PC-9 (cell line): Measurements from ENCODE around the gene CROCC2. TPM values are rescaled to one million over a fixed set of nuclear protein-coding genes. Genes with fewer than 3 reads are reported as not detected.
A peak's percentile ranks its signal among the peaks of the same experiment; 100 is the strongest.

Source experiments
- BruUV-seq: library from RNA; stranded (reverse); fragments of 400-500 nt; replicated peaks from 2 replicates; lab custom pipeline; 2021; lab: Mats Ljungman, UMichigan
- CTCF ChIA-PET: fragments of 300-600 bp; sonication (Branson Sonifier 250); formaldehyde crosslinking; loops from one replicate; lab custom pipeline; 2022; ENCODE audit warnings: antibody characterized with exemption; lab: Charles Lee
- POLR2A ChIA-PET: fragments of 300-600 bp; sonication (Branson Sonifier 250); formaldehyde crosslinking; loops from one replicate; lab custom pipeline; 2022; ENCODE audit warnings: antibody characterized with exemption; ENCODE audit not compliant: unreplicated experiment; lab: Charles Lee
- DNase-seq, 2 experiments: peaks; one replicate each; pipeline versions ENCODE4 v3.0.0 to v3.0.0-alpha.2; 2015 to 2022; ENCODE audit warnings: mixed read lengths in 1 of 2
- H2AFZ ChIP-seq: fragments of 200-600 bp; sonication (generic); 2 replicates; pipeline ENCODE4 v1.8.1; 2017; ENCODE audit warnings: antibody characterized with exemption
- H3F3A ChIP-seq: fragments of 200-600 bp; sonication (generic); 2 replicates; pipeline ENCODE4 v1.8.1; 2017; ENCODE audit warnings: antibody characterized with exemption, mild to moderate bottlenecking, low read depth; ENCODE audit not compliant: insufficient read depth
- H3K27ac ChIP-seq: fragments of 200-600 bp; sonication (generic); 2 replicates; pipeline ENCODE4 v1.6.1; 2016; ENCODE audit warnings: mixed run types
- H3K27me3 ChIP-seq: fragments of 200-600 bp; sonication (generic); 2 replicates; pipeline ENCODE4 v1.6.1; 2016; ENCODE audit warnings: low read depth, mixed run types; ENCODE audit not compliant: insufficient read depth
- H3K36me3 ChIP-seq: fragments of 200-600 bp; sonication (generic); 2 replicates; pipeline ENCODE4 v1.6.1; 2016; ENCODE audit warnings: low read depth, mixed run types
- H3K4me1 ChIP-seq: fragments of 200-600 bp; sonication (generic); replicated peaks from 2 replicates; pipeline ENCODE4 v1.6.1; 2016; ENCODE audit warnings: mixed run types; ENCODE audit not compliant: insufficient read depth
- H3K4me2 ChIP-seq: fragments of 200-600 bp; sonication (generic); 2 replicates; pipeline ENCODE4 v1.6.1; 2017; ENCODE audit warnings: mixed run types
- H3K4me3 ChIP-seq: fragments of 200-600 bp; sonication (generic); 2 replicates; pipeline ENCODE4 v1.6.1; 2016; ENCODE audit warnings: mixed run types
- H3K79me2 ChIP-seq: fragments of 200-600 bp; sonication (generic); 2 replicates; pipeline ENCODE4 v1.6.1; 2017; ENCODE audit warnings: low read depth, mixed run types
- H3K9me2 ChIP-seq: fragments of 200-600 bp; sonication (generic); 2 replicates; pipeline ENCODE4 v1.8.1; 2017; ENCODE audit warnings: mild to moderate bottlenecking; ENCODE audit not compliant: insufficient read depth
- H3K9me3 ChIP-seq: fragments of 200-600 bp; sonication (generic); 2 replicates; pipeline ENCODE4 v1.8.1; 2016; ENCODE audit warnings: low read depth; ENCODE audit not compliant: insufficient read depth
- H4K20me1 ChIP-seq: fragments of 200-600 bp; sonication (generic); 2 replicates; pipeline ENCODE4 v1.8.1; 2017; ENCODE audit not compliant: insufficient read depth
- EZH2 ChIP-seq: fragments of 200-600 bp; sonication (generic); IDR thresholded peaks from 2 replicates; pipeline ENCODE4 v1.8.0; 2017; ENCODE audit warnings: antibody characterized with exemption, low read depth
- intact Hi-C: fragments of 100-400 bp; cut with micrococcal nuclease; formaldehyde crosslinking; loops from one replicate; pipeline ENCODE4 v1.10.0; 2022; ENCODE audit not compliant: unreplicated experiment
- total RNA-seq: library from RNA; stranded (reverse); gene quantifications from 2 replicates; pipeline ENCODE4 v1.2.3, GENCODE V29; 2021
- TF ChIP-seq, protein P1 (sequence below): fragments of 200-600 bp; sonication (generic); conservative IDR thresholded peaks from 2 replicates; pipeline ENCODE4 v1.6.1; 2017; ENCODE audit warnings: mixed run types, antibody characterized with exemption, mild to moderate bottlenecking, moderate library complexity

Gene CROCC2
- total RNA-seq, 1 experiment from 2014 or later: not detected

DNA sequence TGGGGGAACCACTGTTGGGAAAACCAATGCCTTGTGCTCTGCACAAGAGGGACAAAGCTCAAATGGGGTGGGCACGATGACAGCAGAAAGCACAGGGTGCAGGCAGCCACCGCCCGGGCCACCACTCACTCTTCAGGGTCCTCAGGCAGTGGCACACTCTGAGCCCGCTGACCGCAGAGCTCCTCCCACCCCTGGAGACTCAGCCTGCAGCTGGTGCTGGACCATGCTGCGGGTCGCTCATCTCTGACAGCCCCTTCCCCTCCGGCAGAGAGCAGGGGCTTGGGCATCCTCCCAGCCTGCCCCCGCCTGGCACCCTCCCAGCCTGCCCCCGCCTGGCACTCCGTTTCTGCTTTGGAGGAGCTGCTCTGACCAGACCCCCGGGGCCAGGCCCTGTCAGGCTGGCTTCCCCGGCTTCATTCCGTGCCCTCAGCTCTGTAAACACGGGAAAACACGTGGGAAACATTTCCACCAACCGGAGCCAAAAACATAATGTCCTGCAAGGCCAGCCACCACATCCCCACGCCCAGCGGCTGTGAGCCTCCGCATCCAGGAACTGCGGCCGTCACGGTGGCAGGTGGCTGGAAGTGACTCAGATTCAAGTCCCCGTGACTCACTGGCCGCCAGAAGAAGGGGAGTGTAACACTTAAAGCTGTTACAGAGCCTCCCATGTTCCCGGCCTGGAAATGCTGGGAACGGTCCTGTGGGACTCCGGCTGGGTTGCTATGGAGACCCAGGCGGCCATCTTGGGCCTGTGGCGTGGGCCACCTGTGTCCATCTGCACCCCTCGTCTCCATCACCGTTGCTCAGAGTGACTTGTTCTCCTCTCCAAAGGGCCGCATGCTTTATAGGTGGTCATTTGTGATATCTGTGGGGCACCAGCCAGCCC is 85.5 kb downstream of the CROCC2 start:
- CTCF ChIA-PET: interaction anchor here (0.6 to 1.2 kb wide), 2 partner anchors 93 to 134 kb away, joined by 3 to 5 read pairs; no protein-coding TSS in a partner anchor
- no peaks in the 10 kb centered on the region for H3K79me2 ChIP-seq
- H4K20me1 ChIP-seq: no peaks in the 10 kb centered on the region
- H3K27me3 ChIP-seq: no peaks in the 10 kb centered on the region
- DNase-seq: peak; percentile 95 to 96
- BruUV-seq: no TSS peak
- no peaks in the 10 kb centered on the region for H3K36me3 ChIP-seq
- H3K9me3 ChIP-seq: no peaks in the 10 kb centered on the region
- intact Hi-C loops: loop anchor here (2.0 to 5.0 kb wide), 3 partner anchors 86 to 141 kb away; partner anchors contain the start of gene MAB21L4
- peaks cover 27% of the 10 kb centered on the region for H3K4me1 ChIP-seq
- H2AFZ ChIP-seq: 0 out of 2 replicates have a peak overlapping the region, but pooled peaks have one; percentile 64
- POLR2A ChIA-PET: no interaction called here
- H3K27ac ChIP-seq: peak overlapping the region; percentile 18; the same call in 1 of the 2 replicates
- H3K4me2 ChIP-seq: peak overlapping the region; percentile 62
- H3K9me2 ChIP-seq: no peaks in the 10 kb centered on the region
- no peak overlapping the region for H3K4me3 ChIP-seq
- peaks cover 5% of the 10 kb centered on the region; the same call in 1 of the 2 replicates for H3F3A ChIP-seq
- TF ChIP-seq, protein P1, sequence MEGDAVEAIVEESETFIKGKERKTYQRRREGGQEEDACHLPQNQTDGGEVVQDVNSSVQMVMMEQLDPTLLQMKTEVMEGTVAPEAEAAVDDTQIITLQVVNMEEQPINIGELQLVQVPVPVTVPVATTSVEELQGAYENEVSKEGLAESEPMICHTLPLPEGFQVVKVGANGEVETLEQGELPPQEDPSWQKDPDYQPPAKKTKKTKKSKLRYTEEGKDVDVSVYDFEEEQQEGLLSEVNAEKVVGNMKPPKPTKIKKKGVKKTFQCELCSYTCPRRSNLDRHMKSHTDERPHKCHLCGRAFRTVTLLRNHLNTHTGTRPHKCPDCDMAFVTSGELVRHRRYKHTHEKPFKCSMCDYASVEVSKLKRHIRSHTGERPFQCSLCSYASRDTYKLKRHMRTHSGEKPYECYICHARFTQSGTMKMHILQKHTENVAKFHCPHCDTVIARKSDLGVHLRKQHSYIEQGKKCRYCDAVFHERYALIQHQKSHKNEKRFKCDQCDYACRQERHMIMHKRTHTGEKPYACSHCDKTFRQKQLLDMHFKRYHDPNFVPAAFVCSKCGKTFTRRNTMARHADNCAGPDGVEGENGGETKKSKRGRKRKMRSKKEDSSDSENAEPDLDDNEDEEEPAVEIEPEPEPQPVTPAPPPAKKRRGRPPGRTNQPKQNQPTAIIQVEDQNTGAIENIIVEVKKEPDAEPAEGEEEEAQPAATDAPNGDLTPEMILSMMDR: no peak
- no peak for TF ChIP-seq EZH2

DNA sequence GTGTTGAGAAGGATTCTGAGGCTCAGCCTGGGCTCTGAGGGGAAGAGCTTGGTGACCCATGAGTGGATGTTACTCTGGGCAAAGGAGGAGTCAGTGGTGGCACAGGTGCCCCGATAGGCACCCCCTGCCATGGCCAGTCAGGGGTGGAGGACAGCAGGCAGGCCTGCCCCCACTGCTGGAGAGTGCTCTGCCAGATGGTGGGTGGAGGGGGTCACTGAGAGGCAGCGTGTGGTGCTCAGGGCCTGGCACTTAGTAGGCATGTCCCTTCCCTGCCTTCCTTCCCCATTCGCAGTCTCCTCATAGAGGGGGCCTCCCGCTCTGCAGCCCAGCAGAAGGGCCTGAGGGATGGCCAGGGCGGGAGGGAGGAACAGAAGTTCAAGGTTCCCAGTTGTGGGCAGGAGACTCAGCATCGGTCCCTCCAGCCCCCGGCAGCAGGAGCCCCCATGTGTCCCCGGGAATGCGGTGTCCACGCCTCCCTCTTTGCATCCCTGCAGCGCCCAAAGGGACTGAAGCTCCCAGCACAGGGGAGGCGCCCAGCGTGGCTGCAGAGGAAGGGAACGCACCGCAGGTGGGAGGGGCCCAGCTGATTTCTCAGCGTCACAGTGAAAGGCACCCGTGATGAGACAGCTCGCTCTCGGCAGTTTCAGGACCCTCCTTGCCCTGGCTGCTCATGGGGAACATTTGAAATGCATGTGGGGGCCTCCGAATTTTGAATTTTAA is 86.6 kb downstream of the CROCC2 start:
- ChIA-PET POLR2A (no interaction called here), CTCF (no interaction called here)
- Histone ChIP-seq H3K9me2 (no peaks in the 10 kb centered on the region), H2AFZ (0 out of 2 replicates have a peak overlapping the region, but pooled peaks have one; percentile 64), H3K27me3 (no peaks in the 10 kb centered on the region), H3K4me1 (peaks cover 16% of the 10 kb centered on the region), H3K27ac (no peak overlapping the region), H3K36me3 (no peaks in the 10 kb centered on the region), H3K79me2 (no peaks in the 10 kb centered on the region), H4K20me1 (no peaks in the 10 kb centered on the region), H3K4me2 (peak overlapping the region; percentile 53), H3K9me3 (no peaks in the 10 kb centered on the region), H3F3A (peaks cover 5% of the 10 kb centered on the region; the same call in 1 of the 2 replicates), H3K4me3 (no peak overlapping the region)
- intact Hi-C loops: loop anchor here (5.0 kb wide), 2 partner anchors 85 to 95 kb away; partner anchors contain the start of gene MAB21L4
- BruUV-seq: no TSS peak
- no peak for DNase-seq
- TF ChIP-seq, protein P1: no peak
- TF ChIP-seq EZH2: no peak
